Fibroblast of mammary gland (primary cell): ENCODE measurements around the gene ADAMTS18.

Experiments
- DNase-seq: peaks from one replicate; pipeline ENCODE4 v3.0.0-alpha.2; 2010; ENCODE audit warnings: low read depth
- H3K4me3 ChIP-seq: 2 replicates; pipeline ENCODE4 v1.5.1; 2011; ENCODE audit warnings: low read depth, mild to moderate bottlenecking, low read length, moderate library complexity; ENCODE audit not compliant: control insufficient read depth
- TF ChIP-seq, protein P1 (sequence below): conservative IDR thresholded peaks from 2 replicates; pipeline ENCODE4 v1.5.1; 2011; ENCODE audit warnings: low read depth, low read length, inconsistent platforms; ENCODE audit not compliant: control insufficient read depth, insufficient read depth

Gene ADAMTS18

GRCh38 chr16:77434530-77435271 lies at the start of gene ADAMTS18:
TSS of gene ADAMTS18 (minus strand) at chr16:77435034. CDS start at chr16:77434695, 339 bp downstream.
- TF ChIP-seq, protein P1, sequence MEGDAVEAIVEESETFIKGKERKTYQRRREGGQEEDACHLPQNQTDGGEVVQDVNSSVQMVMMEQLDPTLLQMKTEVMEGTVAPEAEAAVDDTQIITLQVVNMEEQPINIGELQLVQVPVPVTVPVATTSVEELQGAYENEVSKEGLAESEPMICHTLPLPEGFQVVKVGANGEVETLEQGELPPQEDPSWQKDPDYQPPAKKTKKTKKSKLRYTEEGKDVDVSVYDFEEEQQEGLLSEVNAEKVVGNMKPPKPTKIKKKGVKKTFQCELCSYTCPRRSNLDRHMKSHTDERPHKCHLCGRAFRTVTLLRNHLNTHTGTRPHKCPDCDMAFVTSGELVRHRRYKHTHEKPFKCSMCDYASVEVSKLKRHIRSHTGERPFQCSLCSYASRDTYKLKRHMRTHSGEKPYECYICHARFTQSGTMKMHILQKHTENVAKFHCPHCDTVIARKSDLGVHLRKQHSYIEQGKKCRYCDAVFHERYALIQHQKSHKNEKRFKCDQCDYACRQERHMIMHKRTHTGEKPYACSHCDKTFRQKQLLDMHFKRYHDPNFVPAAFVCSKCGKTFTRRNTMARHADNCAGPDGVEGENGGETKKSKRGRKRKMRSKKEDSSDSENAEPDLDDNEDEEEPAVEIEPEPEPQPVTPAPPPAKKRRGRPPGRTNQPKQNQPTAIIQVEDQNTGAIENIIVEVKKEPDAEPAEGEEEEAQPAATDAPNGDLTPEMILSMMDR: no peak
- DNase-seq: no peak
- no peak within 1 kb of the TSS for H3K4me3 ChIP-seq

- no peak for DNase-seq
These were observed 46.0 kb upstream of the ADAMTS18 start for GRCh38 chr16:77480681-77481315.

DNA sequence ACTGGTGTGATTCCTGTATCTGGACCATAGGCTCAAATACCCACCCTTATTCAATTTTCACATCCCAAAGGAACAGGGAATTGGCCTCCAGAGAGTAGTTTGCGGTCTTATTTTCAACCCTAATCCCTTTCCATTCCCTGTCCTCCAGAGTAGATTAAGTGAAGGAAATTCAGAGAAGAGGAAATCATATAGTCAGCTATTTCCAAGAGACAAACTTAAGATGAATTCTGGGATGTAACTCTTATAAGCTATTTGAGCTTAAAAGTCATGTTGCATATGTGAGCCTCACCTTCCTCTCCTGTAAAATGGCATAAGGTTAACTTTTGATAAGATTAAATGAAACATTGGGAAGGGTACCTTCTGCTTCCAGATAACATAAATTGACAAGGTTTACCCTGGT lies 37.4 kb upstream of the ADAMTS18 start:
- TF ChIP-seq, protein P1: no peak
- H3K4me3 ChIP-seq: no peak overlapping the region
- no peak for DNase-seq

More at GRCh38 chr16:77480681-77481315, 46.0 kb upstream of the ADAMTS18 start:
- TF ChIP-seq, protein P1: no peak
- H3K4me3 ChIP-seq: no peak overlapping the region

DNA sequence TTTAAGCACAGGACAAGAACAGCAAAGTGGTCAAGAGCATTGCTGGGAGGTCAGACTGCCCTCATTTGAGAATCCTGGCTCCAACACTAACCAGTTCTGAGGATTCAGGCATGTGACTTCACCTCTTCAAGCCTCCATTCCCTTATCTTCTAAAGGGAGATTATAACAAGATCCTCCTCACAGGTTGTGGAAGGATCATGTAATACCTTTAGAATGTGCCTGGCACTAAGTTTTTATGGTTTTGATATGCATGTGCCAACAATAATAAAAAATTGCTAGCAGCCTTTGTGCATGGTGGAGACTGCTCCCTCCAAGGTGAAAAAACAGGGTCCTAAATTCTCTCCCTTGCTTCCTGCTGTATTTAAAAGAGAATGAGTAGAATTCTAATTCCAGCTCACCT lies 36.0 kb upstream of the ADAMTS18 start:
- no peak for DNase-seq
- no peak overlapping the region for H3K4me3 ChIP-seq
- TF ChIP-seq, protein P1: no peak

DNA sequence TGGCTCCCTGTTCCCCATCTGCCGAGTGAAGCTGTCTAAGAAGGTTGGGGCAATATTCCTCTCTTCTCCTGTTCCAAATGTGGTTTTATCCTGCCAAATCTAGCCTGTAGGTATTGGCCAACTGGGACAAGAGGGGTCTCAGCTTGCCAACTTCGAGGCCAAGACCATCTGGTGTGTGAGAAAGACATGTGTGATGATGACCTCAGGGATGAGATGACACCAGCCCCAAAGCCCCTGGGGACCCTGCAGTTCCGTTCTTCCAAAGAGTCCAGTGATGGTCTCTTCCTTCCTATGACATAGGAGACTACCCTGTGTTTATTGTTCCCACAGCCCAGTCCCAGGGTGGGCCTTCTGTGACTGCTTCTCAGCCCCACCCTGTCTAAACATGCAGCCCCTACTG lies 34.8 kb upstream of the ADAMTS18 start:
- no peak overlapping the region for H3K4me3 ChIP-seq
- TF ChIP-seq, protein P1: no peak
- peak; percentile 9 for DNase-seq

DNA sequence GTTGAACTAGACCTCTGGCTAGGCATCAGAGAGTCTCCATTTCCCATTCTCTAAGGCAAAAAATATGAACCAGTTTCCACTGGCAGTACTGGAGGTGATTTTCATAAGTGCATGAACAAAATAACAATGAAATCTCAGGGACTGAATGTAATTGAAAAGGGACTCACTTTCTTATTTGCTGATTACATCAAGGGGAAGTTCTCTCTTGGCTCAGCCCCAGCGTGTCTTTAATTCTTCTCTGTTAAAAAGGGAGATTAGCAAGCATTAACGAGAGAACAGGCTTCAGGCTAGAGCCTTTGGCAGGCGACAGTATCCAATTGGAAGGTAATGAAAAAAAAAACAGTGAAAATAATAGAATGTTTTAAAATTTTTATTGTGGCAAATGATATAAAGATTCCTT lies 34.0 kb upstream of the ADAMTS18 start:
- DNase-seq: no peak
- TF ChIP-seq, protein P1: no peak
- H3K4me3 ChIP-seq: no peak overlapping the region
